IPS-NIHi7 (cell line): ENCODE results near the gene EML6.
A peak's percentile ranks its signal among the peaks of the same experiment; 100 is the strongest.

Source experiments
- DNase-seq: peaks from one replicate; pipeline ENCODE4 v3.0.0; 2012; ENCODE audit warnings: mixed read lengths; ENCODE audit errors: extremely low spot score

EML6 gene

GRCh38 chr2:54757500-54757899 is 34.0 kb downstream of the EML6 start:
- peak; percentile 50 for DNase-seq

DNA sequence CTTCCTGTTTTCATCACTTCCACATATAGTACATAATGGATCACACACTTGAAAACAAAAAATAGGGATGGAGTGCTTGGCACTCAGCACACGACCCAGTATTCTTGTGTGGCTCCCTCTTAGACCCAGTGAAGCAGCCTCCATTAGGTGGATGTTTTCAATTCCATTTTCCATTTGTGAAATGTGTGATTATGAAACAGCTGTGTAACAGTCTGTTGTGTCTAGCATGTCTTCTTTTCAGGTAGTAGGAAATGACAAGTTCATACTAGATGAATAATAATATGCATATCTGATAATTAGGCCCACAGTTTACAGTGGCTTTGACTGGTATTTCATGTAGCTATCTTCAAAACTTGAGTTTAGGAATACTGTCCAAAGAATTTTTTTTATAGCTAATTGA is 35.5 kb downstream of the EML6 start:
- no peak for DNase-seq

DNA sequence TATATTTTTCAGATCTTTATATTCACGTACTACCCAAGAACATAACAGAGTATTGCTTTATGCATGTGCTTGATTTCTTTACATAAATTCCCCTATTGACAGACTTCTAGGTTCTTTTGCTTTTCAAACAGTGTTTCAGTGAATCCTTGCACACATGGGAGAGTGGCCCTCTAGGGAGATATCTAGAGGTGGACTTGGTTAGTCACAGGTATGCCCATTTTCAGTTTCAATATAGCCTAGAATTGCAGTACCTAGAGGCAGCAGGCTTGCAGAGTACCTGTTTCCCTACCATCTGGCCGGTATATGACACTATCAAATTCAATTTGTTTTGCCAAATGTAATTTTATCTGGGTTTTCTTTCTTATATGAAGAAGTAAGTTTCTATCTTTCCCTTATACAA is 36.8 kb downstream of the EML6 start:
- no peak for DNase-seq

DNA sequence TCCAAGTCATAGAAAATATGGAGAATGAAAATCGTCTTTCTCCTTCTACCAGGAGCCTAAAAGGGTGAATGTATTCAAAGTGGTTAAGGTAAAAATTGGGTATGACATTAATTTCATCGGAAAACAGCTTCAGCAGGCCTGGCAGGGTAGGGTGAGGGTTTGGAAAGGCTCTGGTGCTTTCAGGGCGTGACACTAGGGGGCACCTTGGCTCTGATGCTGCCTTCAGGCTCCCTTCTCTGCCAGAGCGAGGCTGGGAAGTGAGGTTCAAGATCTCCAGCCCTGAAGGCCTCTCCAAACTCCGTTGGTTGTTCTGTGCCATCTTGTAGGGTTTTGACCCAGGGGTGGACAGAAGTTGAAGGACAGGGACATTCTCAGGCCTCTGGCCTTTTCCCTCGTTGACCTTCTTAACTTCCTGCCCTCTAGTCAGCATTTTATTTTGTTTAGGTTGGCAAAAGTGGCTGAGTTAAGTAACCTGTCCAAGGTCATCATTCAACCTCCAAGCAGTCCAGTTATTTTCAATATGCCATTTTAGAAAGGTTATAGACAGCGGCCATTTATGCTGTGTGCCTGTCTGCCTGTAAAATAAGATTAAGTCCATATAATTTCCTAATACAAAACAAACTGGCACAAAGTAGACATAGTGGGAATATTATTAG is 40.3 kb downstream of the EML6 start:
- peak; percentile 60 for DNase-seq

DNA sequence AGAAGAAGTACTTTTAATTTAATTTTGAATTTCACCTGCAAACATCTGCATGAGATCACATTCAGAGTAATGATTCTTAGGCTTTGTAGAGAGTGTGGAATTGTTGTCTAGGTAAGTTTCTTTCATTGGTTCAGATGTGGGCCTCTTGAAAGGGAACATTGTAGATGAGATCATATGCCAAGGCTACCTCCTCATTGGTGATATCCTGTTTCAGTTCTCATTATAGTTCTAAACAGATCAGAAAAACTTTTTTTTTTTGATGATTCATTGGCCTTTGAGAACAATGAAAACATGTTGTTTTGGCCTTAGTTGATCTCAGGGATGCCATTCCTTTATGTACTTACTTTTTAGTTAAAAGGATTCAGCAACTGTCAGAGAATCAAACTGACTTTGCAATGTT is 44.5 kb downstream of the EML6 start:
- DNase-seq: no peak

DNA sequence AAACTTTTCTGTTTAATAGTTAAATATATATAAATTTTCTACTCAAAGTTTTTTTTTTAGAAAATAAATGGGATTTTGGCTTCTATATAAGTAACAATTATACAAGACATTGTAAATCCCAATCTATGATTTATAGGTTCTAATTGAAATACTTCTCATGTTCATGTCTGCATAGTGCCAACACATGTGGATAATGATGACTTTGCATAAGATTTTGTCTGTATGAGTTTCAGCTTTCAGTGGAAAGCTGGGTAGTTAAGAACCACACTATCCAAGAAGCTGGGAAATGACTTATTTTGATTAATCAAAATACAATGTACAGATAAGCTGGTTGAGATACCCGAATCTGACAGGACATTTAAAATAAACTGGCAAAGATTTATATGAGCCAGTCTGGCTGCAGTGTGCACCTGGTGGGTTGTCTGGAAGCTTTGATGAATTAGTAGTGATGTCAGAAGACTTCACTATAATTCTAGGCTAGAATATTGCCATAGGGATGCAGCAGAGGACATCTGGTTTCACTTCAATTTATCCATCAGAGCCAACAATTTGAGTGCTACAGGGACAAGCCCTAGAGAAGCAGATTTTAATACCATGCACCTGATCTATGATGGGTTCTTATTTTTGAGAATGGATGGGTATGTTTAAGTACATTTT is 45.4 kb downstream of the EML6 start:
- no peak for DNase-seq

DNA sequence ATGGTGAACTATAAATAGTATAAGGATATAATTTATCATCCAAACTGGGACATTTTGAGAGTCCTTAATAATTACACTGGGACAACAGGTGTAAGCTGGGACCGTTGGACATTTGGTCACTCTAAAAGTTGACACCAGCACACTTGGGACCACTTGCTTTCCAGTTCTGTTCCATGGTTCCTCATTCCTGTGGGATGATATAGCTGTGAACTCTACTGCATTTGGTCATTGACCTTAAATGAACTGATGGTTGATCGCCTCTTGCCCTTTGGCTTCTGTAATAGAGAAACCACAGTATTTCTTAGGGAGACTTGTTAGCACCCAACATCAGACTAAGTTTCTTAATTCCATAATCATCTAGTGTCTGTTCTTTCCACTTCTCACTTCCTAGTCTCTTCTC is 46.7 kb downstream of the EML6 start:
- DNase-seq: no peak

DNA sequence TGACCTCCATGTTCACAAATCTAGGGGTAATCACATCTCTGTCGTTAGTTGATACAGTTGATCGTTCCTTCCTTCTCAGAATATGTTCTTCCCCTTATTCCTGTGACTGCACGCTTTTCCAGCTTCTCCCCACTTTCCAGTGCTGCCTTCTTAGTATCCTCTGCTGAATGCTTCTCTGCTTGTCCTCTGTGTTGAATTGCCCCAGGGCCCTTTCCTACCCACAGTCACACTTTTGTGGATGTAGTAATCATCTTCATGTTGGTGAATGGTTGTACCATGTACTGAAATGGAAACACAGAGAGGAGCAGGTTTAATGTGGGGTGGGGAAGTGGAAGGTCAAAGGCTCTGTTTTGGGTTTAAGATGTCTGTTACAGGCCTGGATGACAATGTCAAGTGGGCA is 47.2 kb downstream of the EML6 start:
- no peak for DNase-seq

- no peak for DNase-seq
Observed at GRCh38 chr2:54771166-54771885, 47.9 kb downstream of the EML6 start.

- no peak for DNase-seq
Observed at GRCh38 chr2:54772110-54772509, 48.6 kb downstream of the EML6 start.

DNA sequence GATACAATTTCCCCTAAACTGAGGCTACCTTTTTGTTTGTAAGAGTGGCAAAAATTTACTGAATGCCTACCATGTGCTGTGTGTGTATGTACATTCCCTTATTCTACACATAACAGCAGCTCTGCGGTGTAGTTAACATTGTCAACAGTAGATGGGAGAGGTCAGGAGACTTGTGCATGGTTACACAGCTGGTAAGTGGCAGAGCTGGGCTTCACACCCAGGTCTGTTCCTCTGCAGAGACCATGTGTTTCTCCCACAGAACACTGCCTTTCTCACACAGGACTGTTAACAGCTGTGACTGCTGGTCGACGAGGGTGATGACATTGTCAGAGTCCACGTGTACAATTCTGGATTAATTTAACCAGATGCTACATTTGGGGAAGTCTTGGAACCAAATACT is 49.1 kb downstream of the EML6 start:
- no peak for DNase-seq

DNA sequence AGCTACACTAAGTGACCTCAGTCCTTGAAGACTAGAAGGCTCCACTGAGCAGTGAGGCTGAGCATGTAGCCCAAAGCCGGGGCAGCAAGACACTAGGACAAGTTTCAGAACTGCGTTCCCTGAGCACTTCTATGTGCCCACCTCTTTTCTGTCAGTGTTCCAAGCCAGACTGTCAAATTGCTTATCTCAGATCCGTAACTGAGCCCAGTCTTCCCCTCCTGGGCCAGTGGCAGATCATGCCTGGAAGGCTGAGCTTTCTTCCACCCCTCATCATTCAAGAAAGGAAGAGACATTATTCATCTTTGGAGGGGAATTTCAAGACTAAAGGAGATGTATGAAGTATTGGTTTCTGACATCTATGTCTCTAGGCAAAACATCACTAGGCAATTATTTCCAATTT is 49.8 kb downstream of the EML6 start:
- DNase-seq: no peak

GRCh38 chr2:54773838-54774237 is 50.4 kb downstream of the EML6 start:
- DNase-seq: peak; percentile 47

DNA sequence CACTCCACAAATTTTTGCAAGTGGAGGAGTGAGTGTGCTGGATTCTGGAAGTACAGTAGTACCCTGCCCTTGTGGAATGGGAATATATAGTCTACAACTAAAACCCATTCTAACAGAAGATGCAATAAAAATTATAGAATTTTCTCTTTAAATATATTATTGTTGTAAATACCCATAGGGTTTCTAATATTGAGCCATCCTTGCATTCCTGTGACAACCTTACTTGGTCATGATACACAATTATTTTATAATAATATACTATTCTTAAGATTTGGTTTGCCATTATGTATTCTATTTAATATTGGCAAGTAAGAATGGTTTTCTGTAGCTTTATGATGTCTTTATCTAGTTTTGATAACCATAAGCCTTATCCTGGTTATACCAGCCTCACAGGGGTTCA is 52.2 kb downstream of the EML6 start:
- no peak for DNase-seq

- no peak for DNase-seq
Observed at GRCh38 chr2:54776494-54776893, 53.0 kb downstream of the EML6 start.

DNA sequence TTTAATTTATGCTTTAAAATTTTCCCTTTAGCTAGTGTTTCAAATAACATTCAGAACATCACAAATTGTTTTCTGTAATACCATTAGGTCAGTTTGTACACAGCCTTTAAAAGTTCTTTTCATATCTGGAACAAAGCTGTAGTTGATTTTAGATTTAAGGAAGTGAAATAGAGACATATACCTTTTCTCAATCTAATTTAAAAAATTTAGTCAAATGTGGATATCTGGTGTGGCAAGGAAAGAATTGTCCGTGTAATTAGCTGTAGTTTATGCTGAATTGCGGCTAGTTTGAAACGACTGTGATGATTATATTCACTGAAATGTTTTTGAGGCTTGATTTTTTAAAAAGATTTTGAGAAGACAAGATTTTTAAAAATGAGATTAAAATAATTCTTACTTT is 59.9 kb downstream of the EML6 start:
- no peak for DNase-seq

DNA sequence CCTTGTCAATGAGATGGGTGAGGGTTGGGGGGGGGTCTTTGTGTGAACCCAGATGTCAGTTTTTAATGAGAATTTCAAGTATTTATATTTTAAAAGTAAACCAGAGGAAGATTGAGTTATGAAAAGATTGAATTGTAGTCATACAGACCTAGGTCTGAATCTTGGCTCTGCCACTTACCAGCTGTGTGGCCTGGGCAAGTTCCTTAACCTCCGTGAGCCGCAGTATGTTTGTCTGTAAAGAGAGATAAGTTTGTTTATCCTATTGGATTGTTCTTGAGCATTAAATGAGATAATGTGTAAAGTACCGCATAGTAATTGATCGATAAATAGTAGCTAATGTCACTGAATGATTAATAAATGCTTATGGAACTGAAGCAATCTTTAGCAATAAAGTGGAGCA is 63.8 kb downstream of the EML6 start:
- no peak for DNase-seq

GRCh38 chr2:54787755-54788366 is 64.4 kb downstream of the EML6 start:
- no peak for DNase-seq

GRCh38 chr2:54789878-54790277 is 66.4 kb downstream of the EML6 start:
- no peak for DNase-seq

- no peak for DNase-seq
Observed at GRCh38 chr2:54791831-54792230, 68.4 kb downstream of the EML6 start.

GRCh38 chr2:54797307-54797706 is 73.8 kb downstream of the EML6 start:
- DNase-seq: no peak

DNA sequence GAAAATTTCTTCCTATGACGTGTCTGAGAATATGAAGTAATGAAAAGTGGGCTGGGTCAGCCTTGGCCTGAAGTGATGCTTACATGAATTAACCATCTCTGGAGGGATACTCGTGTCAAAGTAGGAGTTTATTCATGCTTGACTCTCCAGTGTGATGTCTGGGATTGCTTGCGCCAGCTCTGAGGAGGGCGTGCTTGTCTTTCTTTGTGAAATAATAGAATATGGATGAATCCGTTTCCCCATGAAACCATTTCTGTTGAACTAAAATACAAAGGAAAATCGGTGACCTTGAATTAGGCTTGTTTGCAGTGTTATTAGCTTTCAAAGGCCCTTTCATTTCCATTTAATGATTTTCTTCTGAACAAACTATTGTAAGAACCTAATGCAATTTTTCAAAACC is 77.9 kb downstream of the EML6 start:
- no peak for DNase-seq
